HG02678 (cell line): ENCODE data around the gene ZNF862.

Source experiments
- ATAC-seq: cut with Tn5 transposase; IDR thresholded peaks from one replicate; pipeline ENCODE4 v1.9.1; 2021; ENCODE audit warnings: mild to moderate bottlenecking, moderate library complexity; ENCODE audit not compliant: unreplicated experiment

Gene ZNF862

DNA sequence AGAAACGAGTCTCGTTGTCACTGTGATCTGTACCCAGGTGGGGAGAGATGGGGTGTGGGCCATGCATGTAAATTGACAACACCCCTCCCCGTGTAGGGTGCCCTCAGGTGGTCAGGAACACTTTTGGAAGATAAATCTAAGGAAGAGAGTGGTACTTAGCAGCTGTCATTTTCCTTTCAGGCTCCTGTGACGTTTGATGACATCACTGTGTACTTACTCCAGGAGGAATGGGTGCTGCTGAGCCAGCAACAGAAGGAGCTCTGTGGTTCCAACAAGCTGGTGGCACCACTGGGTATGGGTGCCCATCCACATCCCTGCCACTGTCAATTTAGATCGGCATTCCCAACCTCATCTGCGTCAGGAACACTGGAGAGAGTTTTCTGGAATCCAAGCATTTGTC is 6.3 kb downstream of the ZNF862 start:
- ATAC-seq = no peak

DNA sequence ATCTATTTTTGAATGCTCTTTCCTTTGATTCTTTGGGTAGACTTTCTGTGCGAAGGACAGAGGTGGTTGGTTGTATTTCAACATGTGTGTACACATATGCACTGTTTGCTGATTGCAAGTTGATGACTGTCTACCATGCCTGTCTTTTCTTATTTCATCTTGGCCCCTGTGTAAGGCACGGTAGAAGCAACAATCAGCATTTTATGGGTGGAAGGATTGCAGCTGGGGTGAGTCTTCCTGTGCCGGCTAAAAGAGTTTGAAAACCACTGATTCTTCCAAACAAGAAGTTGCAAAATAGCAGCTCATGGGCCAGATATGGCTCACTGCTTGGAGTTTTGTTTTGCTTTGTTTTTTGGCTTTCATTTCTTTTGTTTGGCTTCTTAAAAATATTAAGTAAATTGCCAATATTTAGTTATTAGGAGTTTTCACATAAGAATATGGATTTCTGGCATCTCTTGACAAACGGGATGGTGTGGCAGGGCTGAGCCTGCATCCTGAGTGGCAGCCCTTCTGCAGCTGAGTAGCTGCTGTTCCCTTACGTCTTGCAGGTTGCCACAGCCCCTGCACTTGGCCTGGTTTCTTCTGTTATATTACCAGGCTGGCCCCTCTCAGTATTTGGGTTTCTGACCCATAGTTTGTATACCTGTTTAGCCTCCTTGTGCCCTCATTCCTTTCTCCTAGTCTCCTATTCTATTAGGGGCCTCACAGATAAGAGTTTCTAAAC is 7.2 kb downstream of the ZNF862 start:
- ATAC-seq = no peak

GRCh38 chr7:149846021-149846420 is 7.8 kb downstream of the ZNF862 start:
- no peak for ATAC-seq

DNA sequence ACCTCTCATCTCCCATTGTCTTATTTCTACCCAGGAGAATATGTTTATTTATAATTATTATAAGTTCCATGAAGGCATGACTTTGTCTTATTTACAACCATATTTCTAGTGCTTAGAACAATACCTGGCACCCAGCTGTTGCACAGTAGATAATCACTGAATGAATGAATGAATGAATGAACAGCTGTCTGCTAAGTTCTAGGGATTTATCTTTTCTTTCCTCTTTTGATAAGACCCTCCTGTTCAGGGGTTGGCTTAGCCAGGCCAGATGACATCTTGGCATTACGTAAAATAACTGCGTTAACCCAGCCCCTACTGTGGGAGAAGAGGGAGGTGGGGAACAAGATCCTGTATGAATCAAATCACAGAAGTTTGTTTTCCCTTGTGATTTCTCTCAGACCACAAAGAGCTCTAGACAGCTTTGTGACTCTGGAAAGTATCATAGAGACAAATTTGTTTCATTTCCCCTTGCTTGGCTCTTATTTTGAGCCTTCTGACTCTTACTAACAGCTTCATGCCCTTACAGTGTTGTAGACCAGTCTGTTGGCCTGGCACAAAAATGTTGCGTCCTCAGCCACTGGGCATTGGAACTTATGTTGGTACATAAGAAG is 8.4 kb downstream of the ZNF862 start:
- peak; percentile 82 for ATAC-seq

- ATAC-seq = no peak
These were observed 11.0 kb downstream of the ZNF862 start for GRCh38 chr7:149849174-149849573.

DNA sequence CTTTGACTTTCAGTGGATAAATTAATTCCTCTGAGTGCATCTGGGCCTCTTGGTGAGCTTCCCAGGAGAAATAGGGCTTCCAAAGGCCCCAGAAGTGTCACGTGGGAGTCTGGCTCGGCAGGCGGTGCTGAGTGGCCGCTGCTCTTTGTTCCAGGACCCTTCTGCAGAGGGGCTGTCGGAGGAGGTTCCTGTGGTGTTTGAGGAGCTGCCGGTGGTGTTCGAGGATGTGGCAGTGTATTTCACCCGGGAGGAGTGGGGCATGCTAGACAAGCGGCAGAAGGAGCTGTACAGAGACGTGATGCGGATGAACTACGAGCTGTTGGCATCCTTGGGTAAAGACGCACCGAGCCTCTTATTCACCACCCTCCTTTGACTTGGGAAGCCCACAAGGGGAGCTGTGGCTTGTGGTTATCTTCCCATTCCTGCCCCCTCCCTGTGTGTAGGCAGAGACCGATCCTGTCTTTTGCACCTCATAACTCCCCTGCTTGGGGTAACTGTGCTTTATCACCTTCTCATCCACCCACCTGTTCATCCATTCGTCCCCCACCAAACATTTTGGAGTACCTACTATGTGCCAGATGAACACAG is 11.9 kb downstream of the ZNF862 start:
- ATAC-seq = no peak

- ATAC-seq = no peak
These were observed 12.5 kb downstream of the ZNF862 start for GRCh38 chr7:149850716-149851115.

GRCh38 chr7:149851449-149851848 is 13.3 kb downstream of the ZNF862 start:
- no peak for ATAC-seq

GRCh38 chr7:149853157-149853556 is 15.0 kb downstream of the ZNF862 start:
- no peak for ATAC-seq

- no peak for ATAC-seq
These were observed 16.6 kb downstream of the ZNF862 start for GRCh38 chr7:149854611-149855360.

DNA sequence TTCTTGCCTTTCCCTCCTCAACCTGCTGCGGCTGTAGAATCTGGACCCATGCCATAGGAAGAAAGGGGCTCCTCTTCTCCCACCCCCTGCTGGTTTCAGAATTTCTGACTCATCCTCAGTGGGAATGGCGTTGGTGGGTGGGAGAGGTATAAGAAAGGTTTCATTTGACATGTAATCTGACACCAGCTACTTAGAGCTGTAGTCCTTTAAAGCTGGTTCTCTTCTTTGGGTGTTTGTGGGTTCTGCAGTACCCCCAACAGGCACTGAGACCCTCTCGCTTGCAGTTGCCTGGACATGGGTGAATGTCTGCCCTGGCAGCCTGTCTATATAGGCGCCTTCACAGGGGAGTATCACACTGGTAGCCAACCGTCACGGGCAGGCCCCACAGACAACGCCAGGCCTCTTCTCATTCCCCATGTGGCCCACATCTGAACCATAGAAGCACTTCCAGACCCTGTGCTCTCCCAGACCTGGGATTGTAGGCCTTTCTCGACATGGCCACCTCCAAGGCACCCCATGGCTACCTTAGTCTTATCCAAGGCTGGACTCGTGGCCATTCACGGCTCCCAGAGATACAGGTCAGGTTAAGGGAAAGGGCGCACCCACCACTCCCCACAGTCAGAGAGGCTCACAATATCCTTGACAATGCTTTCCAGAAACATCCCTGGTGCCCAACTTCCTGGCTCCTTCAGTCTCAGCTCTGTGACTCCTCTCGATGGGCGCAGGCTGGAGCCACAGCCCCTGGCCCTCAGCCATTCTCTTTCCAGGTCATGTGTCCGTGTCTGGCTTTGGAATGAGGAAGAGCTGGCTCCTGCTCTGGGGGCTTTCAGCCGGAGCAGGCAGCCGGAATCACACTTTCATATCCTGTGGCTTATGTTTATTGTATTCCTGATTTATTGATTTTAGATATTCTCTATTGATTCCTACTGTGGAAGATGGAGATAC is 17.5 kb downstream of the ZNF862 start:
- ATAC-seq = no peak

DNA sequence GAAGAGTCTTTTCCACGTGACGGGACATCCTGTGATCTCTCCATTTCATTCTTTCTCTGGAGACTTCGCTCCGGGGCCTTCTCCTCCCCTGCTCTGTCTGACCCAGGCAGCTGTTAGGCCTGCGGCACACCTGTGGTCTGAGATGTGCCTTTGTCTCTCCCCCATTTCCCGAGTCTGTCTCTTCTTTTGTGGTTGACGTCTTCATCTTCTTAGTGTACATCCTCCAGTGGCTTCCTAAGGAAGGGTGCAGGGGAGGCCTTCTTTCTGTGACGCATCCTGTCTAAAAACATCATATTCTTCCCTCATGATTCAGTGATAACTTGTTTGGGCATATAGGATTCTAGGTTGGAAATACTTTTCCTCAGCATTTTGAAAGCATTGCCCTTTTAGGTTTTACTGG is 18.4 kb downstream of the ZNF862 start:
- ATAC-seq = no peak

DNA sequence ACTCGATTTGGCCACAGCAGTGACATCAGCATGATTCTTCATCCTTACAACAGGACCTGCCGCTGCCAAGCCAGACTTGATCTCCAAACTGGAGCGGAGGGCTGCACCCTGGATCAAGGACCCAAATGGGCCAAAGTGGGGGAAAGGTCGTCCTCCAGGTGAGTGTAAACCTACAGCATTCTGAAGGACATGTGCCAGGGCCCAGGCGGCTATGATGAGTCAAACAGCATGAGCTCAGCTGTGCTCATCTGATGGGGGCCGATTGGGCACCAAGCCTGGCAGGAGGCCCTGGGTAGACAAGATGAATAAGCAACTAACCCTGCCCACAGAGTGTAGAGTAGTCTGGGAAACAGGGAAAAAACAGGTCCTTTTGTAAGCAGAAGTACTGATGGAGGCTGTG is 21.2 kb downstream of the ZNF862 start:
- no peak for ATAC-seq

DNA sequence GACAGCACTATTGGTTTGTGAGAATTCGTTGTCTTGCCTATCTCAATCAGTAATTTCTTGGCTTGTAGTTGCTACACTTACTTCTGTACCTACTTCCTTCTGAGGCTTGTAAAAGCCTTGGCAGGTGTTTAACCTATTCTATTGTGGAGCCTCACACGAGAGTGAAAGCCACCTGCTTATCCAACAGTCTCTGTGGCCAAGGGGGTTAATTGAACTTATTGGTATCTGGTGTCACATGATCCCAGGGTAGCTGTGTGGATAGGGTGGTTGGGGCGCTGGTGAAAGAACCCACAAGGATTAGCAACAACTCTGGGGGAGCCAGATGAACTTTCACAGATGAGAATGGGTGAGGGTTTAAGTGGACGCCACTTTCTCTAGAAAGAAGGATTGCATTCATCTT is 21.7 kb downstream of the ZNF862 start:
- ATAC-seq = no peak

DNA sequence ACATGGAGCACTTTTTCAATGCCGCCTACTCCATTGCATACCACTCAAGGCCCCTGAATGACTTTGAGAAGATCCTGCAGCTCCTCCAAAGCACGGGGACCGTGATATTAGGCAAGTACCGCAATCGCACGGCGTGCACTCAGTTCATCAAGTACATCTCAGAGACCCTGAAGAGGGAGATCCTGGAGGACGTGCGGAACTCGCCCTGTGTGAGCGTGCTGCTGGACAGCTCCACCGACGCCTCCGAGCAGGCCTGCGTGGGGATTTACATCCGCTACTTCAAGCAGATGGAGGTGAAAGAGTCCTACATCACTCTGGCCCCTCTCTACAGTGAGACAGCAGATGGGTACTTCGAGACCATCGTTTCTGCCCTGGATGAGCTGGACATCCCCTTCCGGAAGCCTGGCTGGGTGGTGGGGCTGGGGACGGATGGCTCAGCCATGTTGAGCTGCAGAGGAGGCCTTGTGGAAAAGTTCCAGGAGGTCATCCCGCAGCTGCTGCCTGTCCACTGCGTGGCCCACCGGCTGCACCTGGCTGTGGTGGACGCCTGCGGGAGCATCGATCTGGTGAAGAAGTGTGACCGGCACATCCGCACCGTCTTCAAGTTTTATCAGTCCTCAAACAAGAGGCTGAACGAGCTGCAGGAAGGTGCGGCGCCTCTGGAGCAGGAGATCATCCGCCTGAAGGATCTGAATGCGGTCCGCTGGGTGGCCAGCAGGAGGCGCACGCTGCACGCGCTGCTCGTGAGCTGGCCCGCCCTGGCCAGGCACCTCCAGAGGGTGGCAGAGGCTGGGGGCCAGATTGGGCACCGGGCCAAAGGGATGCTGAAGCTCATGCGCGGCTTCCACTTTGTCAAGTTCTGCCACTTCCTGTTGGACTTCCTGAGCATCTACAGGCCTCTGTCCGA is 22.9 kb downstream of the ZNF862 start:
- ATAC-seq = no peak

DNA sequence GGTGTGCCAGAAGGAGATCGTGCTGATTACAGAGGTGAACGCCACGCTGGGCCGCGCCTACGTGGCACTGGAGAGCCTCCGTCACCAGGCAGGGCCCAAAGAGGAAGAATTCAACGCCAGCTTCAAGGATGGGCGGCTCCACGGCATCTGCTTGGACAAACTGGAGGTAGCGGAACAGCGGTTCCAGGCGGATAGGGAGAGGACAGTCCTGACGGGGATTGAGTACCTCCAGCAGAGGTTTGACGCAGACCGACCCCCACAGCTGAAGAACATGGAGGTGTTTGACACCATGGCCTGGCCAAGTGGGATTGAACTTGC is 23.5 kb downstream of the ZNF862 start:
- ATAC-seq = no peak

- ATAC-seq = no peak
These were observed 24.0 kb downstream of the ZNF862 start for GRCh38 chr7:149862156-149862555.

DNA sequence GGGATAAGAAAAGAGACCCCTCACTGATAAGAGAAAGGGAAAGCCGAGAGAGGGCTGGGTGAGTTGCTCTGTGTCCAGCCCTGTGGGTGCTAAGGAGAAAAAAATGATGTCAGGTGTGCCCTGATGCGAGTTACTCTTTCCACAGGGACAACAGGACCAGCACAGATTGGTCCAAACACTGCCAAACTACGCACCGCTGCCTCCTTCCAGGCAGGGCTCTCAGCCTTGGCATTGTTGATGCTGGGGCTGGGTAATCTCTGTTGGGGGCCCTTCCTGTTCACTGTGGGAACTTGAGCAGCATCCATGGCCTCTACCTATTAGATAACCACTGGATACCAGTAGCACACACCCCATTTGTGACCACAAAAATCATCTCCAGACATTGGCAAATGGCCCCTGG is 25.3 kb downstream of the ZNF862 start:
- no peak for ATAC-seq

DNA sequence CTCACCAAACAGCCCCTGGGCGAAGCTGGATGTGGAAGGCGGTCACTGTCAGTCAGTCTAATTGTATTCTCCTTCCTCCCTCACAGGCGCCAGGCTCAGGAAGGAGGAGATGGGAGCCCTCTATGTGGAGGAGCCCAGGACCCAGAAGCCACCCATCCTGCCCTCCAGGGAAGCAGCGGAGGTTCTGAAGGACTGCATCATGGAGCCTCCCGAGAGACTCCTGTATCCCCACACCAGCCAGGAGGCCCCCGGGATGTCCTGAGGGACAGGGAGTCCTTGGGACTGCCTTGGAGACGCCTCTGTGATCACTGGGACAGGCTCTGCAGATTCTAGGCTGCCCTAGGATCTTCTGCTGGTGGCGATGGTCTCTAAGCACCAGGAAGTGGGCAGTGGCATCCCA is 25.8 kb downstream of the ZNF862 start:
- ATAC-seq = no peak

GRCh38 chr7:149864751-149865150 is 26.6 kb downstream of the ZNF862 start:
- ATAC-seq = no peak
